ENCODE results near the gene FBXO42.

Gene FBXO42

DNA sequence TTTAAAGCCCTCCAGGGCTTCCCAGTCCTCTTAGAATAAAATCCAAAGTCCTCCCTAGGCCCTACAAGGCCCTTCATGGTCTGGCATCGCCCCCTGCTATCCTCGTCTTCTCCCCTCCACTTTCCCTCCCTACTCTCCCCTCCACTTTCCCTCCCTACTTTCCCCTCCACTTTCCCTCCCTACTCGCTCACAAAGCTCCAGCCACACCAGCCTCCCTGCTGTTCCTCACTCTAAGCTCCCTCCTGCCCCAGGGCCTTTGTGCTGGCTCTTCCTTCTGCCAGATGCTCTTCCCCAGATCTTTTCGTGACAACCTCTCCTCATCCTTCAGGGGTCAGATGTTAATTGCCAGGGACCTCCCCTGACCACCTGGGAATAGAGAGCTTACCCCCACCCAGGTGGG lies 152.6 kb downstream of the FBXO42 start:
- no peak for DNase-seq

DNA sequence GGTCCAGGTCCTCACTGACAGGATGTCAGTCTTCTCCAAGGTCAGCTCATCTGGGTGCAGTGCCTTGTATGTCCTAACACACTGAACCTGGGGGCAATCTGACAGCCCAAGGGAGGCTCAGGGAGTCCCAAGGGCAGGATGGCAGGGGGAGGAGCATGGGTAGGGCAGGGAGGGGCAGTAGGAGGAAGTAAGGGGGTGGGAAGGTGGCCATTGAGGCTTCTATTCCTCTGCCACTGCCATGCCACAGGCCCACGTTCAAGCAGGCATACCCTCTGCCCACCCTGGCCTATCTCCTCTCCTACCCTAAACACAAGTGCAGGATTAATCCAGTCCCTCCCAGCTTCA lies 153.2 kb downstream of the FBXO42 start:
- no peak for DNase-seq

DNA sequence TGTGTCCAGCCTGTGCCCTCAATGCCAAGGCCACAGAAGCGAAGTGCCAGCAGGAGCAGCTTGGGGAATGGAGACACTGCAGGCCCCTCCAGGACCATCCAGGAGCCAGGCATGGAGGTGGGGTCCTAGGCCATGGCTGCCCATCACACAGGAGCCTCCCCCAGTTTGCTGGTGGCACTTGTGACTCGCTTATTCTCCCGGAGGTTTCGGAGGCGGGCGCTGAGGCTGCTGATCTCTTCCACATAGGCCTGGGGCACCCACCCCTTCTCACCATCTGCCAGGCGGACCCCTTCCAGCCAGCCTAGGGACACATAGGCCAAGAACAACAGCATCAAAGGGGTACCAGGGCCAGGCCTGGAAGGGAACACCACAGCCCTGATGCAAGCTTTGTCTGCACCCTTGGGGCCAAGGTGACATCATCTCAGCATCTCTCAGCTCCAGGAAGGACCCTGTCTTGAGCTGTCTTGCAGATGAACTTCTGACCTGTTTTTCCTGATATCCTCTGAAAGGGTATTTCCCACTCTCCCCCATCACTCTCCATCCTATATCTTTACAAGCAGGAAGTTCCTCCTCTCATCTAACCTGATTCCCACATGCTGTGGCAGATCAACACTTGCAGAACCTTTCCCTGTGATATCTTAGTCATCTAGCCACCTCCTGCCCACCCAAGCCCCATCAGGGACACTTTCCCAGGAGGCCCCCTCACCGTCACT lies 153.7 kb downstream of the FBXO42 start:
- DNase-seq: no peak

DNA sequence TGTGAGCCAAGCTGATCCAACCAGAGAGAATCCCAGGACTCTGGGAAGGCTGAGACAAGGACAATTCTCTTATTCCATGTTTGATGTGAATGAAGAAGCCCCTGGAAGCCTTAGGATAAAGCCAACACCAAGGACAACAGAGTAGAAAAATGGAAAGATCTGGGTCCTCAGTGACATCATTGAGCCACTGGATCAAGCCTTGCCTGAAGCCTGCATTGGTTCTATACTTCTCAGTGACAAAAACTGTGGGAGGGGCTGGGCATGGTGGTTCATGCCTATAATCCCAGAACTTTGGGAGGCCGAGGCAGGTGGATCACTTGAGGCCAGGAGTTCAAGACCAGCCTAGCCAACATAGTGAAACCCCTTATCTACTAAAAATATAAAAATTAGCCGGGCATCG lies 155.4 kb downstream of the FBXO42 start:
- DNase-seq: no peak
